Stimulated activated naive CD8-positive, alpha-beta T cell treated with anti-CD3 and anti-CD28 coated beads, Interleukin-15, Interleukin-2, amounts not matched to agents 100 U/mL and 50 U/mL, for 24 hours (primary cell): ENCODE data around the gene TPPP3.
"Not testable (repeated sequence)": the region's sequence is repeated elsewhere in the genome, so short reads cannot be mapped to it uniquely, and the experiment has no call there.

Experiments
- ATAC-seq: fragments of 150-1000 bp; cut with Tn5 transposase; one replicate; pipeline ENCODE4 v1.10.0; 2021
- DNase-seq: peaks from one replicate; pipeline ENCODE4 v3.0.0; 2021

Gene TPPP3

DNA sequence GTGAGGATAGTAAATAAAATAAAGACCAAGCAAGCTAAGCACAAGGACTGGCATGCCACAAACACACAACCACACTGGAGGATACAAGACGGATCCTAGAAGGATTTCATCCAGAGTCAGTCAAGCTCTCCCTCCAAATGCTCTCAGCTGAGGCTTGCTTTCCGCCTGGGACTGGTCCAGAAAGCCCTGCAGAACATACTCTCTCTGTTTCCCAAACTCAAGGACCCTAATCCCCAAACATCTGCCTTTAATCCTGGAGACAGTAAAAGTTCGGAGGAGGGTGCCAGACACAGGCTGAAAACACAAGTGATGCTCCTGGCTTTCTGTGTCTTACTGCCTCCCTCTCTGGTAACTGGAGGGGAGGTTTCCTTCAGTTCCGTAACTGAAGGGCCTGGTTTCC lies 32.3 kb upstream of the TPPP3 start:
- no peak for ATAC-seq
- no peak for DNase-seq

DNA sequence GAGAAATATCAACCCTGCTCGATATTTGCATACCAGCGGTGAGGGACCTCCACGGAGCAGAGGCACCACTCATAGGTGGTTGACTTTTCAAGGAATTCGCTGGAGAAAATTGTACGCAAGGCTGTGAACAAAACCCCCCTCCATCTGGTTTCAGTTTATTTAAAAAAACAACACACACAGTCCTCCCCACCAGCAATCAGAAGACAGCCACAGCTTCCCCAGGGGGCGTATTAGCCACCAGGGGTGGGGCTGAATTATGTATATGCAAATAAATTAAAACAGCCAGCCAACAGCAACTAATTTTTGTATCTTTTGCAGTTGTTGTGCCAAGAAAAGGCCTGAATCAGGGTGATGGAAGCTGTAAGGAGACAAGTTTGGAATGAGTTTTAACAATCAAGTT lies 31.8 kb upstream of the TPPP3 start:
- ATAC-seq = no peak
- DNase-seq = no peak

DNA sequence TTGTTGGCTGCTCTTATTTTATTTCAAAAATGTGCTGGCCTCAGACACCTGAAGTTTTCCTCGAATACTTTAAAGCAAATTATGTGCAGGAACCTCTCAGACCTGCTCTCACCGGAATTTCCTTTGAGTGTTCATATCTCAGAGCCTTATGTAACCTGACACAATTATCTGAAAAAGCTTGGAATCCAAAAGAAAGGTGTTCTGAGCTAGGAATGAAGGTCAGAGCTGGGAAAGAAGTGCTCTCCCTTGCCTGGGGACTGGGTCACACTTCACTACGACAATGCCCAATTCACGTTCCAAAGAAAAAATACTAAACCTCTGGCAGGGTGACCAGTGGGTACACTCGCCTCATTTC lies 30.9 kb upstream of the TPPP3 start:
- ATAC-seq (no peak), DNase-seq (no peak)

DNA sequence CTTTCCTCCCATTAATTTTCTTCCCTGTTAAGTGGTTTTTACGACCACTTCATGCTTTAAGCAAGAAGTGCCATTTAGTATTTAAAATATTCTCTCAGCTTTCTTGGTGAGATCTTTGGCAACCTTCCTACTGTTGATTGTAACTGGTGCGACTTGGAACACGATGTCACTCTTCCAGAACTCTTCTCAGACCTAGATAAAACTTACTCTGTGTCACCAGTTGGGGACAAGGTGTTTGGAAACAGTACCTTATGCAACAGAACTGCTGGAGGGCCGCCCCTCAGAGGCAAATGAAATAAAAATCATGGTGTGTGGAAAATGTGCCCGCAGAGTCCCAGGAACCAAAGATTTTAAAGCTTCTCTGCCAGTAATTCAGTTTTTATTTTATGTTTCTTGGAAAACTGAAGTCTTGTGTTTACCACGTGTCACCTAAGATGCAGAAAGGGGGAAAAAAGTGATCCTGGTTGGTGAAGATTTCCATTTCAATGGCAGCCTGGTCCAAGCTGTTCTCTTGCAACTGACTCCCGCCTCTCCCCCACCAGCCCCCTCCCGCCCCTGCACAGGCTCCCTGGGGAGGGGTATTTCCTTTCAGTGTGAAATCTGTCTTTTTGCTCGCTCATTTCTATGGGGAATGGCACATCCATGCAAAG lies 30.4 kb upstream of the TPPP3 start:
- DNase-seq (no peak), ATAC-seq (no peak)

DNA sequence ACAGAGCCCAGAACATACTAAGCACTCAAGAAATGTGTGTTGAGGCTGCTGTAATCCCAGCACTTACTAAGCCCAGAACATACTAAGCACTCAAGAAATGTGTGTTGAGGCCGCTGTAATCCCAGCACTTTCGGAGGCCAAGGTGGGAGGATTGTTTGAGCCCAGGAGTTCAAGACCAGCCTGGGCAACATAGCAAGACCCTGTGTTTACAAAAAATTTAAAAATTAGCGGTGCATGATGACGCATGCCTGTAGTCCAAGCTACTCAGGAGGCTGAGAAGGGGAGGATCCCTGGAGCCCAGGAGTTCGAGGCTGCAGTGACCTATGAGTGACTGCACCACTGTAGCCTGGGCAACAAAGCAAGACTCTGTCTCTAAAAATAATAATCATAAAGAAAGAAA lies 29.7 kb upstream of the TPPP3 start:
- ATAC-seq = no peak
- DNase-seq = no peak

DNA sequence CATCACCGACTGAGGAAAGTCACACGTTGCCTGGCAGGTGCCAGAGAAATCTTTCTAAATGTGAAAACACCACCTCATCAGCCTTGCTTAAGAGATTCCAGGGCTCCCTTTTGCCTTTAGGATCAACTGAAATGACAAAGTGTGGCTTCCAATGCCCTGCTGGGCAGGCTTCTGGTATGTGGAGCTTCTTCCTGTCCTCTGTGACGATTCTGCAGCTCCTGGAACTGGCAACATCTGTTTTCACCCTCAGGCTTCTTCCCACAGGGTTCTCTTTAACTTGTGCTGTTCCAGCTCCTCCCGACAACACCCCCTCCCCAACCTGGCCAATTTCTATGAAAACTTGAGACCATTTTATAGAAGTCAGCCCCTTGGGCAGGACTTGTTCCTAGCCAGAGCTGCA lies 27.7 kb upstream of the TPPP3 start:
- ATAC-seq (no peak), DNase-seq (no peak)

DNA sequence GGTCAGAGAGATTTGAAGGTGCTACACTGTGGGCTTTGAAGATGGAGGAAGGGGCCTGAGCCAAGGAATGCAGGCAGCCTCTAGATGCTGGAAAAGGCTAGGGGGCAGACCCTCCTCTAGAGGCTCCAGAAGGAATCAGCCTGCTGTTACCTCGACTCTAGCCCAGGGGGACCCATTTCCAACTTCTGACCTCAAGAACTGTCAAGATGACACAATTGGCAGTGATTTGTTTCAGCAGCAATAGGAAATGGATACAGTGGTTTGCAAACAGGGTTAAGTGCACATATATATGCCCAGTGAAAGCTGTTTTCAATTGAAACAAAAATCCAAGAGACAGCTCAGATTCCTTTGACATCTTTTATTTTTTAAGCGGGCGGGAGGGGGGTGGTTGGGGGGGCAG lies 26.6 kb upstream of the TPPP3 start:
- ATAC-seq (no peak), DNase-seq (no peak)

DNA sequence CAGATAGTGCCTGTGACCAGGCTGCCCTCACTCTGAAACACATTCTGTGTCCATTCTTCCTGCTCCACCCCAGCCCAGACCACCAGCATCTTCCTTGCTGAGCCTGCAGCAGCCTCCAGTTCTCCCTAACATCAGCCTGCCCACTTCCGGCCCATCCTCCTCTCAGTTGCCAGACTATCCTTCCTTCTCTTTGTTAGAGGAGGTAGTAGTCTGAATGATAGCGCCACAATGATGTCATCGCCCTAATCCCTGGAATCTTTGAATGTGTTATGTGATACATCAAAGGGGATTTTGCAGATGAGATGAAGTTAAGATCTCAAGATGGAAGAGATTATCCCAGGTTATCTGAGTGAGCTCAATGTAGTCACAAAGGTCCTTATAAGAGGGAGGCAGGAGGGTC lies 26.2 kb upstream of the TPPP3 start:
- ATAC-seq = no peak

DNA sequence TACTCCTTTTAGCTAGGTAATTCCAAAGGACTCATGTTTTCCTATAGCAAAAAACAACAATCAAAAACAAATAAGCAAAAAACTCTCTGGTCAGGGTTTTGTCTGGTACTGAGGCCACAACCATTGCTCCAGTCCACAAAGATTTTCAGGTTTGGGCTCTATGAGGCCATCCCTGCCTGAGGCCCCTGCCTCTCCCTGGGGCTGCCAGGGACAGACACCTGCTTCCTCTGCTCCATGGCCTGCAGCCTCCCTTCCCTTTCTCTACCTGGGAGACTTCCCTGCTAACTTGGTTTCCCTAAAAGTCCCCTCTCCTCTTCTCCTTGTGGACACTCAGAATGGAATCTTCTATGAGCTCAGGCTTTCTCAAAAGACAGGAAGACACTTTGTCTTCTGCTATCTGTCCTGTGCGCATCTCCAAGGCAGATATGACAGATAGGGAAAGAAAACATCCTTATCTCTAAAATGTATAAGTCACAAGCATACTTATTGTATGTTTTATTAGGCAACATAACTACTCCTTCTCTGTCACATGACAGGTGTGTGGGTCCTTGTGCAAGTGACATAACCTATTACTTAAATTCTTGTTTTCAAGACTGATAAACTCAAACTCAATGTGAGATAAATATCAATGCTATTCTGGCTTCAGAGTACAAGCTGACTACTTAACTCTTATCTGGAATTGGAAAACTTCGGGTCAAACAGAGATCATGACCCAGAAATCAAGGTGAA lies 24.2 kb upstream of the TPPP3 start:
- DNase-seq = no peak
- ATAC-seq = no peak

More for the DNA sequence above, 26.2 kb upstream of the TPPP3 start:
- no peak for DNase-seq

DNA sequence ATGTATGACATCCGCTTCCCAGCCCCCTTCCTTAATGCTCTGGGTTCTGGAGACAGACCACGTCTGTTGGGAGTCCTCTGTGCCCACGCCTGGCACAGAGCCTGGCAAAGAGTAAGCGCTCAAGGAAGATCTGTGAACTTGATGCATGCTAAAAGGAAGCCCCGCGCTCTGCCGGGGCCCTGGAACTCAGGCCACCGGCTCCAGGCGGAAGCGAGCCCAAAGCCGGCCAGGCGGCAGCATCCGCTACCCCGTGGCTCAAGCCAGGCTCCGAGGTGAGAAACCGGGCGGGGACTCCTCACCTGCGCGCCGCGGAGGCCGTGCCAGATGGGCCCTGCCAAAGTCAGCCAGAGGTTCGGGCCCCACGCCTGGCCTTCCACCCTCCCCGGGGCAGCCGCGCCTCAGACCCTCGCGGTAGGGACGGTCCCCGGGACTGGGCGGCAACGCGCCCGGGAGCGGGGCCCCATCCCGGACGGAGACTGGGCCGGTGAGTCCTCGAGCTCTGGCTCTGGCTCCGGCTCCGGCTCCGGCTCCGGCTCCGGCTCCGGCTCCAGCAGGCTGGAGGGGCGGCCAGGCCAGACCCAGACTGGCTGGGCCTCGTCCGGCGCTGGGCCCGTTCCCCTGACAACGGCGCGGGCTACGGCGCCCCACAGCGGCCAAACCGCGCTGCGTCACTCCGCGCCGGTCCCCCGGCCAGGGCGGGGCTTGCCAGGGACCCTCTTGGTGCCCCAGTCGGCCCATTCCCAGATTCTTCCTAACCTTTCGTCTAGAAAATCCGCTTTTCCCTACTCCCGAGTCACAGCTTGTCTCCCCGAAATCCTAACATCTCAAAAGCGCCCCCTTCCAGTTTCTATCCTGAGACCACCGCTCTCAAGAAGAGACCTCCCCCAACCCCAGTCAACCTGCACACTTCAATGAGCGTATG lies 22.8 kb upstream of the TPPP3 start, which contains the start of gene ZDHHC1:
Gene ZDHHC1, minus strand, starts transcription at position 606 of the 922 bp plus-strand sequence. CDS start 8,702 bp downstream, outside the sequence.
- DNase-seq = peak; percentile 78

DNA sequence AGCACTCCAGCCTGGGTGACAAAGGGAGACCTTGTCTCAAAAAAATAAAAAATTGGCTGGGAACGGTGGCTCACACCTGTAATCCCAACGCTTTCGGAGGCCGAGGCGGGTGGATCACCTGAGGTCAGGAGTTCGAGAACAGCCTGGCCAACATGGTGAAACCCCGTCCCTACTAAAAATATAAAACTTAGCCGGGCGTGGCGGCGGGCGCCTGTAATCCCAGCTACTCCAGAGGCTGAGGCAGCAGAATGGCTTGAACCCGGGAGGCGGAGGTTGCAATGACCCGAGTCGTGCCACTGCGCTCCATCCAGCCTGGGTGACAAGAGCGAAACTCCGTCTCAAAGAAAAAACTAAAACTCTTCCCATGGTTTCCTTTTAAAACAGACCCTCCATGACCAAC lies 22.1 kb upstream of the TPPP3 start:
- DNase-seq, ATAC-seq: not testable (repeated sequence)

More for the DNA sequence above, 22.8 kb upstream of the TPPP3 start, which contains the start of gene ZDHHC1:
- ATAC-seq = peak; percentile 89

DNA sequence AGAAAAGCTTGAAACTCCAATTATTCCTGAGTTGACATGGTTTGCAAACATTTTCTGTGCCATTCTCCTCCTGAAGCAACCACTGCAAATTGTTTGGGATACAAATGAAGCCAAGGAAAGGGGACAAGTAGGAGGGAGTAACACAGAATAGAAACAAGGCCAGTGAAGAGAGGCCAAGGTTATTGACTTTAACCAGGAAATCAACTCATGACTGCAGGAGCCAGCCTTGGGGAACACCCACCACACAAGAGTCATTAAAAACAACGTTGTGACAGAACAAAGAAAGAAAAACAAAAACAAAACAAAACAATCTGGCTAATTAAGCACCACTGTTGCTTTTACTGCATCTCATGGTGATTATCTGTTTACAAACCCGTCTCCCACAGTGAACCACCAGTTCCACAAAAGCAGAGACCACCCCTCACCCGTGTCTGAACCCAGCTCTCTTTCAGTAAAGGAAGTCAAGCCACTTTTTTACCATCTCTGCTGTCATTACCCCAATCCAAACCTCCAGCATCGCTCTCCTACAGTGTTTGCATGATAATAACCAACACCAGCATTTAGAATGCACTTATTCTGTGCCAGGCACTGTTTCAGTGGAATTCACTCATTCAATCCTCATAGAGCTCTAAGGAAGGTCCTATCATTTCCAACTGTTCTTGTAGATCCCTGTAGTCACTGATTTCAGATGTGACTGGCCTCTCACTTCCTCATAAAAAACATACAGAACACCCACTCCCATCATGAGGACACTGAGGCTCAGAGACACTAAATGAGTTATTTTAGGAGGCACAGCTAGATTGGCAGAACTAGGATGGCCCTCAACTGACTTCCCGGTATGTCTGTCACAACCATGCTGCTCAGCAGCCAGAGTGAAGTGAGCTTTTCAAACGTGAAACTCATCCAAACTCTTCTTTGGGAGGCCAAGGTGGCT lies 20.9 kb upstream of the TPPP3 start:
- DNase-seq (no peak), ATAC-seq (no peak)

DNA sequence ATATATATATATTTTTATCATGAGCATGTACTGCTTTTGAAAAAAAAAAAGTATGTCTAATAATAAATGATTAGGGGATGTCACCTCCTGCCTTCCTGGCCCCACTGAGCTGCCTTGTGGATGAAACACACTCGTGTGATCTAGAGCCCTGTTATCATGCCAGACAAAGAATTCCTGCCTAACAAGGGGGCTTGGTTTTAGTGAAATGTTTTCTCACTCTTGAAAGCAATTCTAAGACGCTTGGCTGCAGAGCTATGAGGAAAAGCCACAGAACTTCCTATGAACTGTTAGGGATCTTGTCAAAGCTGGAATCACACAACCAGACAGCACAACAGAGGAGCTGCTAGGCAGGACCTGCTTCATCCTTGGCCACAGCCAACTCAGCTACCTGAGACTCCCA lies 19.0 kb upstream of the TPPP3 start:
- ATAC-seq = no peak

DNA sequence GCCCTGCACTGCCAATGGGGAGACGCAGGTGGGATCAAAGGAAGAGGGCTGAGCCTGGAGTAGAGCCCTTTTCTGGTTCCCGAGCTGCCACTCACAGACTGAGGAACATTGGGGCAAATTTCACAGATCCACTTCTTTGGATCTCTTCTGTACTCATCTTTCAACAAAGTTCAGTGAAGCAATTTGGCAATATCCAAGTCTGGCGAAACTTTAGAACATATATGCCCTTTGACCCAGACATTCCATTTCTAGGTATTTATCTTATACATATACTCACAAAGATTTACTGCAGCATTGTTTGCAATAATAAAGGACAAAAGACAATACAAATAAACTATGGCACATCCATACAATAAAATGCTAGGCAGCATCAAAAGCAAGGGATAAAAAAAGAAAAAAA lies 18.0 kb upstream of the TPPP3 start:
- DNase-seq (no peak), ATAC-seq (no peak)

More for the DNA sequence above, 19.0 kb upstream of the TPPP3 start:
- DNase-seq = no peak

DNA sequence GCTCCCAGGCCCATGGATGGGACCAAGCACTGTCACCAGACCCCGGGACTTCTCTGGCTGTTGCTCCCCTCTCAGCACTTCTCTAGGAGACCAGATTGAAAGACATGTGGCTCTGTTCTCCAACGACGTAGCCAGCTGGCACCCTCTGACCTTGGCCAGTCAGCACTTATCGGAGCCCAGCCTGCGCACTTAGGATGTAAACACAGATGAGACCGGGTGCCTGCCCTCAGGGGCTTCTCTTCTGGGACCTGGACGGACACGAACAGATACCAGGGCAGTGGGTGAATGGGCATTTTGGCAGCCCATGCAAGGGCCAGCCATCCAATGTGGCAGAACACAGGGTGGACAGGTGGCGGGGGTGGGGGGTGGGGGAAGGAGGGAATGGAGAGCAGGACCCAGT lies 16.3 kb upstream of the TPPP3 start:
- DNase-seq = no peak

DNA sequence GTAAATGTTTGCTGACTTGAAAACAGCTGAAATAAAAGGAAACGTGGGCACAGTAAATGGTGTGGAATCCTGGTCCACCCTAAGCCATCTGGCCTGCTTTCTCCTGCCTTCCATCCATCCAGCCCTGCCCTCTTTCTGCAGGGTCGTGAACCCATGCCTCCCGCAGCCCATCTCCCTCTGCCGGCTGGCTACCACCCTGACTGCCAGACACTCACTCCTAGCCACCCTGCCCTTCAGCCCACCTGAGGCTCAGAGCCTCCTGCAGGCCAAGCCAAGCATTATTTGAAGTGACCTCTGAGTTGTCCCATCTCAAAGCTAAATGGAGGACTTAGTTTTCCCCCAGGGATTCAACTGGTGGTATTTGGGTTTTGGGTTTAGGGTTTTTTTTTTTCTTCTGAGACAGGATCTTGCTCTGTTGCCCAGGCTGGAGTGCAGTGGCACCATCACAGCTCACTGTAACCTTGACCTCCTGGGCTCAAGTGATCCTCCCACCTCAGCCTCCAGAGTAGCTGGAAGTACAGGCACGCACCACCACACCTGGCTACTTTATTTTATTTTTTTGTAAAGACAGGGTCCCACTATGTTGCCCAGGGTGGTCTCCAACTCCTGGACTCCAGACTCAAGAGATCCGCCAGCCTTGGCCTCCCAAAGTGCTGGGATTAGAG lies 14.6 kb upstream of the TPPP3 start:
- no peak for DNase-seq
- ATAC-seq = no peak

More for the DNA sequence above, 16.3 kb upstream of the TPPP3 start:
- no peak for ATAC-seq

DNA sequence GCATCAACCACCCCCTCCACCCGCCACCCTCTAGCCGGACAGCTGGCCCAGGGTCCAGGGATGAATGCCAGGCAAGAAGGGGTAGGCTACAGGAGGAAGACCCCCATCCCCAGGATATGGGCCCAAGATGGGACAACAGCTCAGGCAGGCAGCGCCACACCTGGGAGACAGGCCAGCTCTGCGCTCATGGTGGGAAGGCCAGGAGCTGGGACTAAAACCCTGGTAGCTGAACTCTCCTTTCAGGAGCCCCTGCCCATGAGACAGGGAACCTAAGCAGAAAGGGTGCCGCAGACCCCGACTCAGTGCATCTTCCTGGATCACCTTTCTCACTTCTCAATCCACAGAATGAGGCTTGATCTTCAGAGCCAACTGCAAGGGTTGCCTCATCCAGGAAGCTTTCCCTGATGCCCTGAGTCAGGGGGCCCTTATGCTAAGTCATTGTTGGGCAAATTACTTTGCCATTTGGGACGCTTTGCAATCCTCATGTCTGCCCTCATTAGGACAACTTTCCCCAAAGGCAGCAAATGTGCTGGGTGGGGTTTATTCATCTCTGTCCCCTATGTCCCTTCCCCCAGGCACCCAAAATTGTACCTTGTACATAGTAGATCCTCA lies 14.0 kb upstream of the TPPP3 start:
- DNase-seq (no peak), ATAC-seq (no peak)

DNA sequence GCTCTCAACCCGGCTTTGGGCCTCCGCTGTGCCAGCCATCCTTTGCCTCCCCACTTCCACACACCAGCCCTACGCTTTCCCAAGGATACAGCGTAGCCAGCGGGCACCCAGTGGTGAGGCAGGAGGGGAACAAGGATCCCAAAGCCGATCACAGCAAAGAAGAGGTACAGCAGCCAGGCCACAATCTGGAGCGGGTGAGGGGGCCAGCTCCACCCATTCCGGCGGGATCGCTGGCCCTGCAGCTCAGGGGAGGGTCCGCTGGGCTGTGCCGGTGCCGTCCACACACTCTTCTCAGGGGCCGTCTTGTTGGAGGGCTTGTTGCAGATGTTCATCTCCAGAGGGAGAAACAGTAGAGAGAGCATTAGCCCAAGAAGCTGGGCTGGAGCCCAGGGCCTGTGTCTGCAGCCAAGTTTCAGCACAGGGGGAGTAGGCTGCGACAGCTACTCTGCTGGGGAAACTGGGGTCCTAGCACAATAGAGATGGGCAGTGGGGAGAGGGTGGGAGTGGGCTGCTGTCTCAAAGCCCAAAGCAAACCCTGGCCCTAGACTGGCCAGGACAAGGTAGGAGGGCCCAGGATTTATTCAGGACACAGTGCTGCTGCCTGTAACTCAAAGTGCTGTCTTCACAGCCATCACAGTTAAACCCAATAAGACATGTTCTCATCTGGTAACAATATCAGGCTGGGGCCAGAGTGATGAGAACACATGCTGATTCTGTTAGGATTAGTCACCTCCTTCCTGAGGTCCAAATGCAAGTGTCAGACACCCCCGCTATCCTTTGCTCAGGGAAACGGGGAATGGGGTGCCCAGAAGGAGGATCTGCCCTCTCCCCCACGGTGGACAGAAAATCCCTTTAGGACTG lies 13.0 kb upstream of the TPPP3 start:
- DNase-seq (no peak), ATAC-seq (no peak)

DNA sequence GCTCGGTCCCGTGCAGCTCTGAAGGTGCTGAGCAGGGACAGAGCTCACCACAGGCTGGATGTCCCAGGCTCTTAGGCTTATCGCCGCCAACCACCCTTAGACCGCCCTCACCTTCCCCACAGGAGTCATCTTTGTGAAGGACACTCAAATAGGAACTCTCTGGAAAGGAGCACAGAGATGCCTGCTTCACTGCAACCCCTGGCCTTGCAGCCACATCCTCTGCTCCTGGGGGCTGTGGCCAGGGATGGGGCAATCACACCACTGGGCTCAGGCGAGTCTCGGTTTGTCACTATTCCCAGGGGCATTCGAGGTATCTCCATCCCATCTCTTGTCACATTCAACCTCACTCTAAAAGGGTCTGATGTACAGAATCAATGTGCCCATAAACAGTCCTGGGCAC lies 12.0 kb upstream of the TPPP3 start:
- ATAC-seq = no peak
- DNase-seq = no peak

DNA sequence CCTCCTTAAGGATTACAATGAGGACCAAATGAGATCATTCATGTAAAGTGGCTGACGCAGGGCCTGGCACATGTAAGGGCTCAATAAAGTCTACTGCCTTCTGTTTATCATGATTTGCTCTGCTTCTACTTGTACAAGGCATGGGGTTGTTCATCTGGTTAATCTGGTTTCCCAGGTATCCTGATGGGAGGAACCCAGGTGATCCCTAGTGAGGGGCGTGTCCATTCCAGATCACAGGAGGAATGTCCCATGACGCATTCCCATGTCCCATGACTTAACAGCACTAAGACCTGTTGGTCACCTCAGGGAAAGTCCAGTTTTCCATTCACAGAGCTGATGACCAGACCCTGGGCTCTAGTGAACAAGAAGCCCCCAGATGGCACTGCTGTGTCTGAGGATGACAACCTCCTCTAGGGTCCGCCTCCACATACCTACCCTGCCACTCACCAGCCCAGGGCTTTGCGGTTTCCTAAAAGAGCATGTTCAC lies 11.5 kb upstream of the TPPP3 start:
- DNase-seq (no peak), ATAC-seq (no peak)
